NCI-H1092 (cell line): Measurements from ENCODE around the gene GPSM3.
A peak's percentile ranks its signal among the peaks of the same experiment; 100 is the strongest.

ENCODE experiments used
- DNase-seq: peaks from one replicate; lab custom pipeline; 2025; lab: John Stamatoyannopoulos, UW

The GPSM3 gene

GRCh38 chr6:32173051-32173727 lies 19.3 kb downstream of the GPSM3 start:
- no peak for DNase-seq

GRCh38 chr6:32171234-32171633 lies 21.2 kb downstream of the GPSM3 start:
- no peak for DNase-seq

GRCh38 chr6:32170294-32170693 lies 22.1 kb downstream of the GPSM3 start:
- no peak for DNase-seq

- DNase-seq: no peak
Measured at GRCh38 chr6:32168807-32169591, 23.4 kb downstream of the GPSM3 start.

GRCh38 chr6:32168350-32168749 lies 24.1 kb downstream of the GPSM3 start:
- no peak for DNase-seq

GRCh38 chr6:32167761-32168262 lies 24.6 kb downstream of the GPSM3 start:
- no peak for DNase-seq

GRCh38 chr6:32167154-32167760 lies 25.2 kb downstream of the GPSM3 start:
- DNase-seq: no peak

GRCh38 chr6:32166411-32167061 lies 25.9 kb downstream of the GPSM3 start:
- no peak for DNase-seq

- DNase-seq: no peak
Measured at GRCh38 chr6:32164295-32164694, 28.1 kb downstream of the GPSM3 start, which contains the start of gene EGFL8. EGFL8 (plus strand) TSS chr6:32164595; CDS start chr6:32166166, 1,571 bp downstream.

- DNase-seq: no peak
Measured at GRCh38 chr6:32163559-32164258, 28.7 kb downstream of the GPSM3 start.

- DNase-seq: no peak
Measured at GRCh38 chr6:32158052-32158451, 34.4 kb downstream of the GPSM3 start.

GRCh38 chr6:32156891-32157290 lies 35.6 kb downstream of the GPSM3 start:
- DNase-seq: no peak

- DNase-seq: peak; percentile 35
Measured at GRCh38 chr6:32154514-32155161, 37.8 kb downstream of the GPSM3 start.

- DNase-seq: peak; percentile 43
Measured at GRCh38 chr6:32153564-32154513, 38.6 kb downstream of the GPSM3 start, which contains the start of gene PPT2. PPT2 (plus strand) TSS chr6:32154141; CDS start chr6:32154595, 454 bp downstream.

GRCh38 chr6:32152769-32153563 lies 39.5 kb downstream of the GPSM3 start:
- no peak for DNase-seq

- no peak for DNase-seq
Measured at GRCh38 chr6:32151863-32152768, 40.3 kb downstream of the GPSM3 start, which contains the start of gene PRRT1. PRRT1 (minus strand) TSS chr6:32151939; CDS start chr6:32151827, 112 bp downstream.

GRCh38 chr6:32151181-32151862 lies 41.1 kb downstream of the GPSM3 start:
- no peak for DNase-seq
